ENCODE measurements around the gene MAG. TPM values are rescaled to one million over a fixed set of nuclear protein-coding genes. Genes with fewer than 3 reads are reported as not detected.
A peak's percentile ranks its signal among the peaks of the same experiment; 100 is the strongest.

The MAG gene
- total and polyA plus RNA-seq, 10 of the 15 experiments (the other 5 are each of a cell fraction or from before 2014, with no cell fraction given): 0.03 to 0.82 (median 0.17) TPM; not detected in 2

DNA sequence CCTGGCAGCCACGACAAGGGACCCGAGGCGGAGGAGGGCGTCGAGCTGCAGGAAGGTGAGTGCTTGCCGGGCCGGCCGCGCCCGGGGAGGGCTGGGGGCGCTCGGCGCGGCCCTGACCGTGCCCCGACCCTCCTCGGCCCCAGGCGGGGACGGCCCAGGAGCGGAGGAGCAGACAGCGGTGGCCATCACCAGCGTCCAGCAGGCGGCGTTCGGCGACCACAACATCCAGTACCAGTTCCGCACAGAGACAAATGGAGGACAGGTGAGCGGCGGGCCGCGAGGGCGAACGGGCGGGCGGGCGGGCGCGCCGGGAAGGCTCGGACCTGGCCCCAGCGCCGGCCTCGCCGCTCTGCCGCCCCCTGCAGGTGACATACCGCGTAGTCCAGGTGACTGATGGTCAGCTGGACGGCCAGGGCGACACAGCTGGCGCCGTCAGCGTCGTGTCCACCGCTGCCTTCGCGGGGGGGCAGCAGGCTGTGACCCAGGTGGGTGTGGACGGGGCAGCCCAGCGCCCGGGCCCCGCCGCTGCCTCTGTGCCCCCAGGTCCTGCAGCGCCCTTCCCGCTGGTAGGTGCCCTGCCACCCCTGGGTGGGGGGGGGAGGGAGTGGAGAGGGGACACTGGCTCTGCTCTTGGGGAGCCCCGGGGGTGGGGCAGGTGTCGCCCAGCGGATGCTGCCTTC is 22.4 kb upstream of the MAG start (continued):
- TF ChIP-seq, protein P1, sequence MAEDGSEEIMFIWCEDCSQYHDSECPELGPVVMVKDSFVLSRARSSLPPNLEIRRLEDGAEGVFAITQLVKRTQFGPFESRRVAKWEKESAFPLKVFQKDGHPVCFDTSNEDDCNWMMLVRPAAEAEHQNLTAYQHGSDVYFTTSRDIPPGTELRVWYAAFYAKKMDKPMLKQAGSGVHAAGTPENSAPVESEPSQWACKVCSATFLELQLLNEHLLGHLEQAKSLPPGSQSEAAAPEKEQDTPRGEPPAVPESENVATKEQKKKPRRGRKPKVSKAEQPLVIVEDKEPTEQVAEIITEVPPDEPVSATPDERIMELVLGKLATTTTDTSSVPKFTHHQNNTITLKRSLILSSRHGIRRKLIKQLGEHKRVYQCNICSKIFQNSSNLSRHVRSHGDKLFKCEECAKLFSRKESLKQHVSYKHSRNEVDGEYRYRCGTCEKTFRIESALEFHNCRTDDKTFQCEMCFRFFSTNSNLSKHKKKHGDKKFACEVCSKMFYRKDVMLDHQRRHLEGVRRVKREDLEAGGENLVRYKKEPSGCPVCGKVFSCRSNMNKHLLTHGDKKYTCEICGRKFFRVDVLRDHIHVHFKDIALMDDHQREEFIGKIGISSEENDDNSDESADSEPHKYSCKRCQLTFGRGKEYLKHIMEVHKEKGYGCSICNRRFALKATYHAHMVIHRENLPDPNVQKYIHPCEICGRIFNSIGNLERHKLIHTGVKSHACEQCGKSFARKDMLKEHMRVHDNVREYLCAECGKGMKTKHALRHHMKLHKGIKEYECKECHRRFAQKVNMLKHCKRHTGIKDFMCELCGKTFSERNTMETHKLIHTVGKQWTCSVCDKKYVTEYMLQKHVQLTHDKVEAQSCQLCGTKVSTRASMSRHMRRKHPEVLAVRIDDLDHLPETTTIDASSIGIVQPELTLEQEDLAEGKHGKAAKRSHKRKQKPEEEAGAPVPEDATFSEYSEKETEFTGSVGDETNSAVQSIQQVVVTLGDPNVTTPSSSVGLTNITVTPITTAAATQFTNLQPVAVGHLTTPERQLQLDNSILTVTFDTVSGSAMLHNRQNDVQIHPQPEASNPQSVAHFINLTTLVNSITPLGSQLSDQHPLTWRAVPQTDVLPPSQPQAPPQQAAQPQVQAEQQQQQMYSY (CRISPR knock-in tag; IDR thresholded peaks at IDR 0.05): no peak
- TF ChIP-seq YY1 (IDR thresholded peaks at IDR 0.05; ENCODE audit: low read depth, low read length) (peak; percentile 61; the same call in 1 of the 2 replicates), LARP7 (IDR thresholded peaks at IDR 0.05) (peak; percentile 65), SMAD5 (IDR thresholded peaks at IDR 0.05; ENCODE audit: low read depth) (no peak), TBL1XR1 (IDR thresholded peaks at IDR 0.05; ENCODE audit: low read depth, low read length) (no peak), RB1 (IDR thresholded peaks at IDR 0.05; ENCODE audit: borderline replicate concordance) (no peak), ZNF24 (IDR thresholded peaks at IDR 0.05) (no peak), CHD2 (IDR thresholded peaks at IDR 0.05; ENCODE audit: borderline replicate concordance, low read depth, low read length) (no peak), STAT3 (IDR thresholded peaks at IDR 0.05; ENCODE audit: low read depth, low read length) (no peak), NFYB (IDR thresholded peaks at IDR 0.05; ENCODE audit: insufficient read depth, low read depth, low read length) (no peak), POLR2AphosphoS5 (IDR thresholded peaks at IDR 0.05; ENCODE audit: low read length) (no peak), EP300 (IDR thresholded peaks at IDR 0.05; ENCODE audit: borderline replicate concordance in 1 of 2, control insufficient read depth in 1 of 2, low read depth in 2 of 2, low read length in 2 of 2) (no peak), MEF2B (IDR thresholded peaks at IDR 0.05; ENCODE audit: partially characterized antibody, poor library complexity, severe bottlenecking) (no peak), FOXK2 (IDR thresholded peaks at IDR 0.05) (no peak), SUPT20H (IDR thresholded peaks at IDR 0.05; ENCODE audit: borderline replicate concordance, control insufficient read depth, low read depth, low read length) (no peak), SREBF2 (IDR thresholded peaks at IDR 0.05; ENCODE audit: low read length) (no peak)
- TF ChIP-seq, protein P2, sequence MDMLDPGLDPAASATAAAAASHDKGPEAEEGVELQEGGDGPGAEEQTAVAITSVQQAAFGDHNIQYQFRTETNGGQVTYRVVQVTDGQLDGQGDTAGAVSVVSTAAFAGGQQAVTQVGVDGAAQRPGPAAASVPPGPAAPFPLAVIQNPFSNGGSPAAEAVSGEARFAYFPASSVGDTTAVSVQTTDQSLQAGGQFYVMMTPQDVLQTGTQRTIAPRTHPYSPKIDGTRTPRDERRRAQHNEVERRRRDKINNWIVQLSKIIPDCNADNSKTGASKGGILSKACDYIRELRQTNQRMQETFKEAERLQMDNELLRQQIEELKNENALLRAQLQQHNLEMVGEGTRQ (IDR thresholded peaks at IDR 0.05; ENCODE audit: borderline replicate concordance, low read depth, low read length): no peak
- TF ChIP-seq, protein P3, sequence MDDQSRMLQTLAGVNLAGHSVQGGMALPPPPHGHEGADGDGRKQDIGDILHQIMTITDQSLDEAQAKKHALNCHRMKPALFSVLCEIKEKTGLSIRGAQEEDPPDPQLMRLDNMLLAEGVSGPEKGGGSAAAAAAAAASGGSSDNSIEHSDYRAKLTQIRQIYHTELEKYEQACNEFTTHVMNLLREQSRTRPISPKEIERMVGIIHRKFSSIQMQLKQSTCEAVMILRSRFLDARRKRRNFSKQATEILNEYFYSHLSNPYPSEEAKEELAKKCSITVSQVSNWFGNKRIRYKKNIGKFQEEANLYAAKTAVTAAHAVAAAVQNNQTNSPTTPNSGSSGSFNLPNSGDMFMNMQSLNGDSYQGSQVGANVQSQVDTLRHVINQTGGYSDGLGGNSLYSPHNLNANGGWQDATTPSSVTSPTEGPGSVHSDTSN (IDR thresholded peaks at IDR 0.05; ENCODE audit: insufficient replicate concordance, low read depth, low read length): peak; percentile 57
- TF ChIP-seq, protein P4, sequence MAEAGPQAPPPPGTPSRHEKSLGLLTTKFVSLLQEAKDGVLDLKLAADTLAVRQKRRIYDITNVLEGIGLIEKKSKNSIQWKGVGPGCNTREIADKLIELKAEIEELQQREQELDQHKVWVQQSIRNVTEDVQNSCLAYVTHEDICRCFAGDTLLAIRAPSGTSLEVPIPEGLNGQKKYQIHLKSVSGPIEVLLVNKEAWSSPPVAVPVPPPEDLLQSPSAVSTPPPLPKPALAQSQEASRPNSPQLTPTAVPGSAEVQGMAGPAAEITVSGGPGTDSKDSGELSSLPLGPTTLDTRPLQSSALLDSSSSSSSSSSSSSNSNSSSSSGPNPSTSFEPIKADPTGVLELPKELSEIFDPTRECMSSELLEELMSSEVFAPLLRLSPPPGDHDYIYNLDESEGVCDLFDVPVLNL (IDR thresholded peaks at IDR 0.05; ENCODE audit: low read depth, low read length): no peak
- TF ChIP-seq, protein P5, sequence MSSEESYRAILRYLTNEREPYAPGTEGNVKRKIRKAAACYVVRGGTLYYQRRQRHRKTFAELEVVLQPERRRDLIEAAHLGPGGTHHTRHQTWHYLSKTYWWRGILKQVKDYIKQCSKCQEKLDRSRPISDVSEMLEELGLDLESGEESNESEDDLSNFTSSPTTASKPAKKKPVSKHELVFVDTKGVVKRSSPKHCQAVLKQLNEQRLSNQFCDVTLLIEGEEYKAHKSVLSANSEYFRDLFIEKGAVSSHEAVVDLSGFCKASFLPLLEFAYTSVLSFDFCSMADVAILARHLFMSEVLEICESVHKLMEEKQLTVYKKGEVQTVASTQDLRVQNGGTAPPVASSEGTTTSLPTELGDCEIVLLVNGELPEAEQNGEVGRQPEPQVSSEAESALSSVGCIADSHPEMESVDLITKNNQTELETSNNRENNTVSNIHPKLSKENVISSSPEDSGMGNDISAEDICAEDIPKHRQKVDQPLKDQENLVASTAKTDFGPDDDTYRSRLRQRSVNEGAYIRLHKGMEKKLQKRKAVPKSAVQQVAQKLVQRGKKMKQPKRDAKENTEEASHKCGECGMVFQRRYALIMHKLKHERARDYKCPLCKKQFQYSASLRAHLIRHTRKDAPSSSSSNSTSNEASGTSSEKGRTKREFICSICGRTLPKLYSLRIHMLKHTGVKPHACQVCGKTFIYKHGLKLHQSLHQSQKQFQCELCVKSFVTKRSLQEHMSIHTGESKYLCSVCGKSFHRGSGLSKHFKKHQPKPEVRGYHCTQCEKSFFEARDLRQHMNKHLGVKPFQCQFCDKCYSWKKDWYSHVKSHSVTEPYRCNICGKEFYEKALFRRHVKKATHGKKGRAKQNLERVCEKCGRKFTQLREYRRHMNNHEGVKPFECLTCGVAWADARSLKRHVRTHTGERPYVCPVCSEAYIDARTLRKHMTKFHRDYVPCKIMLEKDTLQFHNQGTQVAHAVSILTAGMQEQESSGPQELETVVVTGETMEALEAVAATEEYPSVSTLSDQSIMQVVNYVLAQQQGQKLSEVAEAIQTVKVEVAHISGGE (CRISPR knock-in tag; IDR thresholded peaks at IDR 0.05): no peak

Data from GM12878 (cell line).